IMR-90 (cell line): Measurements from ENCODE around the gene UNC5A. TPM values are rescaled to one million over a fixed set of nuclear protein-coding genes. Genes with fewer than 3 reads are reported as not detected.

Experiments
- ATAC-seq: fragments of 200-7000 bp; cut with Tn5 transposase; 2 replicates; pipeline ENCODE4 v1.9.1; 2020; ENCODE audit warnings: low read depth, mild to moderate bottlenecking, moderate library complexity
- BruUV-seq: library from RNA; stranded (reverse); fragments of 400-500 nt; replicated peaks from 2 replicates; lab custom pipeline; 2021; lab: Mats Ljungman, UMichigan
- CTCF ChIA-PET: fragments of 300-600 bp; formaldehyde crosslinking; extraction: SDS; loops from one replicate; lab custom pipeline; 2021; ENCODE audit warnings: antibody characterized with exemption; lab: Yijun Ruan, JAX
- POLR2A ChIA-PET: fragments of 300-600 bp; sonication (Branson Sonifier 250); formaldehyde crosslinking; loops from one replicate; lab custom pipeline; 2022; ENCODE audit warnings: antibody characterized with exemption; ENCODE audit not compliant: unreplicated experiment; lab: Charles Lee
- DNase-seq: peaks from one replicate; pipeline ENCODE4 v3.0.0; 2013
- H2AFZ ChIP-seq: replicated peaks from 2 replicates; pipeline ENCODE3; 2013; ENCODE audit warnings: low read length, mild to moderate bottlenecking; ENCODE audit not compliant: poor library complexity
- H2AK5ac ChIP-seq: 2 replicates; pipeline ENCODE4 v1.6.1; 2013; ENCODE audit warnings: low read depth, low read length, inconsistent platforms
- H2AK9ac ChIP-seq: replicated peaks from 2 replicates; pipeline ENCODE3; 2013; ENCODE audit warnings: mild to moderate bottlenecking, low read depth, low read length, moderate library complexity; ENCODE audit not compliant: poor library complexity
- H2BK120ac ChIP-seq: 2 replicates; pipeline ENCODE4 v1.6.1; 2013; ENCODE audit warnings: low read depth, low read length, inconsistent platforms
- H2BK15ac ChIP-seq: 3 replicates; pipeline ENCODE4 v1.6.1; 2013; ENCODE audit warnings: low read depth, low read length, inconsistent platforms
- H2BK20ac ChIP-seq: 2 replicates; pipeline ENCODE4 v1.6.1; 2013; ENCODE audit warnings: low read depth, mild to moderate bottlenecking, inconsistent platforms, low read length, moderate library complexity
- H2BK5ac ChIP-seq: 2 replicates; pipeline ENCODE4 v1.6.1; 2013; ENCODE audit warnings: mild to moderate bottlenecking, low read depth, low read length, inconsistent platforms; ENCODE audit not compliant: poor library complexity, severe bottlenecking
- H3K14ac ChIP-seq: replicated peaks from 2 replicates; pipeline ENCODE4 v1.6.1; 2013; ENCODE audit warnings: low read depth, low read length, inconsistent platforms
- H3K18ac ChIP-seq: 2 replicates; pipeline ENCODE4 v1.6.1; 2013; ENCODE audit warnings: low read depth, low read length, control low read depth
- H3K23ac ChIP-seq: 2 replicates; pipeline ENCODE4 v1.6.1; 2013; ENCODE audit warnings: low read depth, low read length, inconsistent platforms
- H3K27ac ChIP-seq: 2 replicates; pipeline ENCODE4 v1.5.1; 2013; ENCODE audit warnings: mild to moderate bottlenecking, control low read depth, low read length; ENCODE audit not compliant: insufficient read depth
- H3K27me3 ChIP-seq: 2 replicates; pipeline ENCODE4 v1.6.1; 2013; ENCODE audit warnings: low read length; ENCODE audit not compliant: control insufficient read depth, insufficient read depth
- H3K36me3 ChIP-seq: 2 replicates; pipeline ENCODE4 v1.6.1; 2013; ENCODE audit warnings: low read length, mixed read lengths; ENCODE audit not compliant: control insufficient read depth, insufficient read depth
- H3K4ac ChIP-seq: 2 replicates; pipeline ENCODE4 v1.6.1; 2013; ENCODE audit warnings: low read depth, low read length, inconsistent platforms
- H3K4me1 ChIP-seq: 2 replicates; pipeline ENCODE4 v1.6.1; 2013; ENCODE audit warnings: low read length, mixed read lengths; ENCODE audit not compliant: control insufficient read depth, insufficient read depth
- H3K4me2 ChIP-seq: 2 replicates; pipeline ENCODE4 v1.6.1; 2013; ENCODE audit warnings: low read depth, mild to moderate bottlenecking, control low read depth, low read length, moderate library complexity
- H3K4me3 ChIP-seq: 2 replicates; pipeline ENCODE4 v1.5.1; 2013; ENCODE audit warnings: low read depth, mild to moderate bottlenecking, control low read depth, low read length, moderate library complexity; ENCODE audit not compliant: insufficient read depth
- H3K56ac ChIP-seq: 2 replicates; pipeline ENCODE4 v1.6.1; 2013; ENCODE audit warnings: low read length, inconsistent platforms; ENCODE audit not compliant: insufficient read depth; ENCODE audit errors: extremely low read depth
- H3K79me1 ChIP-seq, 2 experiments: 2 replicates each; pipeline ENCODE4 v1.6.1; 2013; ENCODE audit warnings: low read length in 2 of 2, inconsistent platforms in 1 of 2, low read depth in 1 of 2
- H3K9ac ChIP-seq: 2 replicates; pipeline ENCODE4 v1.6.1; 2013; ENCODE audit warnings: low read depth, low read length, control low read depth
- H3K9me1 ChIP-seq: 2 replicates; pipeline ENCODE4 v1.6.1; 2013; ENCODE audit warnings: low read length, inconsistent platforms; ENCODE audit not compliant: insufficient read depth
- H3K9me3 ChIP-seq: 2 replicates; pipeline ENCODE4 v1.6.1; 2013; ENCODE audit warnings: low read length; ENCODE audit not compliant: control insufficient read depth, insufficient read depth
- H4K20me1 ChIP-seq: 2 replicates; pipeline ENCODE4 v1.6.1; 2013; ENCODE audit warnings: low read length, inconsistent platforms; ENCODE audit not compliant: insufficient read depth
- H4K5ac ChIP-seq: 2 replicates; pipeline ENCODE4 v1.6.1; 2013; ENCODE audit warnings: mild to moderate bottlenecking, low read depth, low read length, control low read depth
- H4K8ac ChIP-seq, 2 experiments: 2 replicates each; pipeline ENCODE4 v1.6.1; 2013; ENCODE audit warnings: low read depth in 2 of 2, low read length in 2 of 2, control low read depth in 1 of 2, inconsistent platforms in 1 of 2
- H4K91ac ChIP-seq: 2 replicates; pipeline ENCODE4 v1.6.1; 2013; ENCODE audit warnings: low read depth, low read length, inconsistent platforms; ENCODE audit not compliant: insufficient read depth
- BHLHE40 ChIP-seq: fragments of 150-350 bp; IDR thresholded peaks from 2 replicates; pipeline ENCODE4 v1.6.1; 2016; ENCODE audit warnings: mild to moderate bottlenecking, low read depth, low read length
- CEBPB ChIP-seq: IDR thresholded peaks from 2 replicates; pipeline ENCODE4 v1.6.1; 2012; ENCODE audit warnings: low read depth, low read length, improper control_type of control experiment
- CHD1 ChIP-seq: IDR thresholded peaks from 2 replicates; pipeline ENCODE4 v1.6.1; 2012; ENCODE audit warnings: low read depth, low read length, improper control_type of control experiment
- CTCF ChIP-seq: conservative IDR thresholded peaks from 2 replicates; pipeline ENCODE4 v1.5.1; 2012; ENCODE audit warnings: mild to moderate bottlenecking, low read depth, low read length, improper control_type of control experiment
- ELK1 ChIP-seq: fragments of 150-350 bp; IDR thresholded peaks from 2 replicates; pipeline ENCODE4 v1.6.1; 2016; ENCODE audit warnings: low read depth, mild to moderate bottlenecking, low read length, moderate library complexity, borderline replicate concordance
- FOS ChIP-seq: fragments of 150-350 bp; IDR thresholded peaks from 2 replicates; pipeline ENCODE4 v1.6.1; 2016; ENCODE audit warnings: low read depth, low read length
- MAFK ChIP-seq: IDR thresholded peaks from 2 replicates; pipeline ENCODE4 v1.6.1; 2012; ENCODE audit warnings: low read depth, low read length, improper control_type of control experiment
- MAZ ChIP-seq: IDR thresholded peaks from 2 replicates; pipeline ENCODE4 v1.6.1; 2012; ENCODE audit warnings: low read depth, mild to moderate bottlenecking, low read length, improper control_type of control experiment, moderate library complexity, borderline replicate concordance
- MXI1 ChIP-seq: IDR thresholded peaks from 2 replicates; pipeline ENCODE4 v1.6.1; 2012; ENCODE audit warnings: low read depth, mild to moderate bottlenecking, low read length, moderate library complexity, borderline replicate concordance
- NFE2L2 ChIP-seq: fragments of 150-350 bp; IDR thresholded peaks from 2 replicates; pipeline ENCODE4 v1.6.1; 2016; ENCODE audit warnings: low read depth, mild to moderate bottlenecking, low read length
- POLR2A ChIP-seq: IDR thresholded peaks from 2 replicates; pipeline ENCODE4 v1.6.1; 2012; ENCODE audit warnings: mild to moderate bottlenecking, low read depth, low read length
- RAD21 ChIP-seq: IDR thresholded peaks from 2 replicates; pipeline ENCODE4 v1.6.1; 2012; ENCODE audit warnings: low read length, improper control_type of control experiment
- RCOR1 ChIP-seq: IDR thresholded peaks from 2 replicates; pipeline ENCODE4 v1.6.1; 2012; ENCODE audit warnings: mild to moderate bottlenecking, low read length, improper control_type of control experiment; ENCODE audit not compliant: insufficient replicate concordance
- RFX5 ChIP-seq: IDR thresholded peaks from 2 replicates; pipeline ENCODE4 v1.8.0; 2012; ENCODE audit warnings: low read depth, mild to moderate bottlenecking, low read length, moderate library complexity
- SMC3 ChIP-seq: fragments of 150-350 bp; IDR thresholded peaks from 2 replicates; pipeline ENCODE4 v1.6.1; 2016; ENCODE audit warnings: low read depth, mild to moderate bottlenecking, antibody characterized with exemption, low read length, moderate library complexity
- USF2 ChIP-seq: fragments of 150-350 bp; IDR thresholded peaks from 2 replicates; pipeline ENCODE4 v1.6.1; 2017; ENCODE audit warnings: mild to moderate bottlenecking, antibody characterized with exemption, low read length, low read depth
- WGBS, 2 experiments: methylation state at CpG; one replicate each; pipeline versions ENCODE4 v1.1.5 to v1.1.7; 2013; ENCODE audit warnings: missing lambda C conversion rate in 2 of 2; ENCODE audit not compliant: insufficient read length in 1 of 2; ENCODE audit errors: extremely low coverage in 2 of 2; 5-methylcytosine and 5-hydroxymethylcytosine counted together
- dilution Hi-C: fragments of 300-500 bp; cut with HindIII; formaldehyde crosslinking; loops from one replicate; pipeline ENCODE4 v1.14.3; 2018; ENCODE audit warnings: low sequenced_read_pairs; ENCODE audit not compliant: unreplicated experiment
- in situ Hi-C: fragments of 300-500 bp; cut with MboI; formaldehyde crosslinking; loops from 3 replicates; pipeline ENCODE4 v1.14.3; 2019; ENCODE audit warnings: low sequenced_read_pairs, inconsistent platforms, mixed read lengths
- intact Hi-C: fragments of 100-400 bp; cut with micrococcal nuclease; formaldehyde crosslinking; loops from 2 replicates; pipeline ENCODE4 v1.10.0; 2022
- polyA plus RNA-seq, 3 experiments: library from polyadenylated mRNA; depleted of rRNA; stranded (reverse); fragments of >200 nt; gene quantifications; 2 replicates each; pipeline ENCODE4 v1.2.3, GENCODE V29; 2012; ENCODE audit warnings: low replicate concordance in 1 of 3
- total RNA-seq: library from RNA; depleted of rRNA; stranded (reverse); fragments of >200 nt; gene quantifications from 2 replicates; pipeline ENCODE4 v1.2.3, GENCODE V29; 2012

The UNC5A gene
- total and polyA plus RNA-seq, 2 of the 4 experiments (the other 2 are of a cell fraction): not detected

- H2BK20ac ChIP-seq: no peak overlapping the region
- no peak overlapping the region for H3K27ac ChIP-seq
- no peak overlapping the region for H3K4ac ChIP-seq
- H3K4me2 ChIP-seq: no peak overlapping the region
- ChIA-PET CTCF (no interaction called here), POLR2A (no interaction called here)
- no peak overlapping the region for H4K8ac ChIP-seq
- intact Hi-C loops: no loop called here
- H2AFZ ChIP-seq: no peak overlapping the region
- no peak overlapping the region for H3K18ac ChIP-seq
- H4K5ac ChIP-seq: no peak overlapping the region
- no peak overlapping the region for H3K56ac ChIP-seq
- no peaks in the 10 kb centered on the region for H3K9me3 ChIP-seq
- H2BK120ac ChIP-seq: no peak overlapping the region
- no peak overlapping the region for H2BK5ac ChIP-seq
- no peak overlapping the region for H3K23ac ChIP-seq
- TF ChIP-seq FOS: no peak
- no peak for TF ChIP-seq RFX5
- TF ChIP-seq MXI1: no peak
- TF ChIP-seq CHD1: no peak
- TF ChIP-seq POLR2A: no peak
- TF ChIP-seq MAFK: no peak
- no peak for TF ChIP-seq NFE2L2
- no peak for TF ChIP-seq ELK1
- TF ChIP-seq SMC3: no peak
- TF ChIP-seq CEBPB: no peak
- TF ChIP-seq USF2: no peak
- no peak for TF ChIP-seq RAD21
- TF ChIP-seq BHLHE40: no peak
- no peak for TF ChIP-seq MAZ
- TF ChIP-seq CTCF: no peak
- no peak for TF ChIP-seq RCOR1
- no peak overlapping the region for H4K91ac ChIP-seq
- no peak overlapping the region for H2BK15ac ChIP-seq
- dilution Hi-C loops: no loop called here
- H3K27me3 ChIP-seq: peaks cover 52% of the 10 kb centered on the region
- no CpG with 5 or more reads among the region's 27 CpGs for WGBS, 2 experiments
- no peak overlapping the region for H2AK5ac ChIP-seq
- H4K20me1 ChIP-seq: no peaks in the 10 kb centered on the region
- ATAC-seq (no peak; the same call in 1 of the 2 replicates), DNase-seq (no peak)
- H3K9ac ChIP-seq: no peak overlapping the region
- H3K36me3 ChIP-seq: no peaks in the 10 kb centered on the region
- H3K14ac ChIP-seq: no peak overlapping the region
- no peaks in the 10 kb centered on the region for H3K9me1 ChIP-seq
- no peaks in the 10 kb centered on the region for H3K79me1 ChIP-seq
- H3K4me3 ChIP-seq: no peak overlapping the region
- in situ Hi-C loops: no loop called here
- BruUV-seq: no TSS peak
- no peak overlapping the region for H2AK9ac ChIP-seq
- H3K4me1 ChIP-seq: no peaks in the 10 kb centered on the region
Observed at GRCh38 chr5:176875783-176876505, 65.6 kb downstream of the UNC5A start.
